ENCODE measurements around the gene COPE.

Gene COPE

DNA sequence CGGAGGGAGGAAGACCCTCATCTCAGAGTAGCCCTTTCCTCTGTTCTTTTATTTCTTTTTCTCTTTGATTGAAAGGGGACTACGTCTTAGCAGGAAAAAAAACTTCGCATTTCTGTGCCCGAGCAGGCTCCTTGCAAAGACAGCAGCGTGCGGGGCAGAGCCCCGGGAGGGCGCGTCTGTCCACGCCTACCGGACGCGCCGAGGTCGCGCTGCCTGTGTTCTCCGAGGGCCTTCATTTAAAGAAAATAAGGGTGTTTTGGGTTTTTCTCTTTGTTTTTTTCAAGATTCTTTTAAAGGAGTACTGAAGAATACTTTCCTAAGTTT, 52.4 kb downstream of the COPE start:
- DNase-seq (ENCODE audit: low read depth): no peak

DNA sequence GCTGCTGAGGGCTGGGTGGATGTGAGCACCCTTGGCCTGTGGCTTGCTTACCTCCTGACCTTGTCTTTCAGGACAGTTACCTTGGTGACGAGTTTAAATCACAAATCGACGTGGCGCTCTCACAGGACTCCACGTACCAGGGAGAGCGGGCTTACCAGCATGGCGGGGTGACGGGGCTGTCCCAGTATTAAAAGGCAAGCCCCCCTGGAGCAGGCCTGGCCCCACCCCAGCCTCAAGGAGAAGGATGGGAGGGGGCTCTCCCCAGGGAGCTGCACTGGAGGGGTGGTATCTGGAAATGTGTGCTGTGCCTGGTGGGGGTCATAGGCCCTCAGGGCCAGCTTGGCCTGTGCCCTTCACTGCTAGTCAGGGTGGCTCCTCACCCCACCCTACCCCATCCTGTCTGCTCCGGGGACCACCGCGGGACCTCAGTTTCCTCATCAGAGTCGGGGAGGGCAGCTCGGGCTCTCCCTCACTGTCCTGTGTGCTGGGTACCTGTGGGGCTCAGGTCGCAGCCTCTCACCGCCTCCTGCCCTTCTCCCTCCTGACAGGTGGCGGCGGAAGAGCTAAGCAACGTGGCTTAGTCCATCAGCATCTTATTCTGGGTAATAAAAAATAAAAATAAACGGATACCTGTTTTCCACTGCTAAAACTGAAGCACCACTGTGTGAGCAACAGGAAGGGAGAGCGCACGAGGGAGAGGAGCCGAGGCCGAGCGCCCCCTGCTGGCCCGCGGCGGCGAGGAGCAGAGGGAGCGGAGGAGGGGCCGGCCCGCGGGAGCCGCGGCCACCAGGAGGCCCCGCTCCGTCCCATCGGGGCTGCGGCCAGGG, 53.0 kb downstream of the COPE start:
- DNase-seq (ENCODE audit: low read depth): peak; percentile 64

DNA sequence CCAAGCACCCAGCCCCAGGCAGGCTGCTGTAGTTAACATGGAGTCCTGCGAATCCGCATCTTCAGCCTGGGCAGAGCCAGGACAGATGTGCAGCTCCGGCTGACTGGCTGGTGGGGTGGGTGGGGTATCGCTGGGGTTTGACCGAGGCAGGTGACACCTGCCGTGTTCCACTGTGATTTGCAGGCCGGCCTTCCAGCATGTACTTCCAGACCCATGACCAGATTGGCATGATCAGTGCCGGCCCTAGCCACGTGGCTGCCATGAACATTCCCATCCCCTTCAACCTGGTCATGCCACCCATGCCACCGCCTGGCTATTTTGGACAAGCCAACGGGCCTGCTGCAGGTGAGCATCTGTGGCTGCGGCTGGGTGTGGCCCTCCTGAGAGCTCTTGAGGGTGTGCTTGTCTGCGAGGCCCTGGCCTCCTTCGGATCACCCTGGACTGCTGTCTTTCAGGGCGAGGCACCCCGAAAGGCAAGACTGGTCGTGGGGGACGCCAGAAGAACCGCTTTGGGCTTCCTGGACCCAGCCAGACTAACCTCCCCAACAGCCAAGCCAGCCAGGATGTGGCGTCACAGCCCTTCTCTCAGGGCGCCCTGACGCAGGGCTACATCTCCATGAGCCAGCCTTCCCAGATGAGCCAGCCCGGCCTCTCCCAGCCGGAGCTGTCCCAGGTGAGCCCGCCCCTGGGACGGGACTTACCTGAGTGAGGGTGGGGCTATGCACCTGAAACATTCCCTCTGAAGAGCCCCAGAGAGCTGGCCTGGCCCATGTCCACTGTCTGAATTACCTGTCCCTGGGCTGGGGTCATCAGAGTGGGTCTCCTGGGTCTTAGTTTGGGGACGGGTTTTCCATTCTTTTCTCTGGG, 53.8 kb downstream of the COPE start:
- no peak for DNase-seq (ENCODE audit: low read depth)

- DNase-seq (ENCODE audit: low read depth): no peak
Measured at GRCh38 chr19:18863843-18864362, 55.3 kb downstream of the COPE start.

DNA sequence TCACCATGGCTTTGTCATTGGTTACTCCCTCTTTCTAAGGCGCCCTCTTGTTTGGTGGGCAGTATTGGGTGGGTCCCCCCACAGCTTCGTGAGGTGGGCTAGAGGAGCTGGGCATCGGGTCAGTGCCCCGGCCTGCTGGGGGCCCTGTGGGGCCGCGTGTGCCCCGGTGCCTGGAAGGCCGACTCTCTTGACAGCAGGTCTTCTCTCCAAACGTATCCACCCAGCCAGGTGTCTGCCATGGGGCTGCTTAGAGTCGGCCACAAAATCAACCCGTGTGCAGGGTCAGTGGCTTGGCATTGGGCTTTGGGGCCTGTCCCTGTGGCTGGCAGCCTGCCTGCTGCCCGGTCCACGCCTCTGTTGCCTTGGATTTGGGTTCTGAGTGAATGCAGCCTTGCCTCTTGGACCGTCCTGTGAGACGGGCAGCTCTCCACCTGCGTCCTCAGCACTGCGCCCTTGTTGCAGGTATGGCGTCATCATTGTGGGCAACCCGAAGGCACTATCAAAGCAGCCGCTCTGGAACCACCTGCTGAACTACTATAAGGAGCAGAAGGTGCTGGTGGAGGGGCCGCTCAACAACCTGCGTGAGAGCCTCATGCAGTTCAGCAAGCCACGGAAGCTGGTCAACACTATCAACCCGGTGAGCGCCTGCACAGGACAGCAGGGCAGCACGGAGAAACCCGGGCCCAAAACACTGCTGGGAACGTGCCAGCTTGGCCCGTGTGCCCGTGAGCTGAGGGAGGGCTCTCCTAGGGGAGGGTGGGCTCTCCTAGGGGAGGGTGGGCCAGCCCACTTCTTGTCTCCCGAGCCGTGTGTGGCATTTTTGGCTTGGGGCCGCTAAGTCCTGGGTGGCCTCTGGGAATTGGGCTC, 56.0 kb downstream of the COPE start:
- no peak for DNase-seq (ENCODE audit: low read depth)

GRCh38 chr19:18861917-18862316, 57.3 kb downstream of the COPE start:
- no peak for DNase-seq (ENCODE audit: low read depth)

DNA sequence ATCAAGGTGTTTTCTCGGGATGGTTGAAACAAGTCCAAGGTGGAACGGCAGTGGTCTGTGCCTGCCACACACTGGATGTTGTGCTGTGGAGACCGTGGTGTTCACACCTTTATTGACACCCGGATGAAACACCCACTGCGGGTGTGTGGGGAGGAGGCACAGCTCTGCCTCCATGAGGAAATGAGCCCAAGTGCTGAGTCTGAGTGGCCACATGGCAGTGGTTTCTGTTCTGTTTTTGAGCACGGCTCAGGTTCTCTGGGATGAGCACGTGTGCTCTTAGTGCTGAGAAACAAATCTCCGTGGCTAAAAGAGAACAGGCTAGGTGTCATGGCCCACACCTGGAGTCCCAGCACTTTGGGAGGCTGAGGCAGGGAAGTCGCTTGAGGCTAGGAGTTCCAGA, 58.0 kb downstream of the COPE start:
- no peak for DNase-seq (ENCODE audit: low read depth)

DNA sequence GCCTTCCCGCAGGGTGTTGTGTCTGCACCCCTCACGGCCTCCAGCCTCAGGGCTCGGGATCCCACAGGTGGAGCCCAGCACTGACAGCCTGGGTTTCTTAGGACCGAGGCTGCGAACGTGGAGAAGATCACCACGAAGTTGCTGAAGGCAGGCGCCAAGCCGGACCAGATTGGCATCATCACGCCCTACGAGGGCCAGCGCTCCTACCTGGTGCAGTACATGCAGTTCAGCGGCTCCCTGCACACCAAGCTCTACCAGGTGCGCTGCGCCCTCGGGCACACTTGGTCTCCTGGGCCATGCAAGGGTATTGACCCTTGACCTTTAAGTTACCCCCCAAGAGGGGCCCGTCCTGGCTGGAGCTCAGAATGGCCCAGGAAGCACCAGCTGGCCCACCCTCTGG, 58.5 kb downstream of the COPE start:
- DNase-seq (ENCODE audit: low read depth): no peak

GRCh38 chr19:18860302-18860700, 58.9 kb downstream of the COPE start:
- DNase-seq (ENCODE audit: low read depth): no peak

GRCh38 chr19:18859676-18860301, 59.4 kb downstream of the COPE start:
- DNase-seq (ENCODE audit: low read depth): no peak

DNA sequence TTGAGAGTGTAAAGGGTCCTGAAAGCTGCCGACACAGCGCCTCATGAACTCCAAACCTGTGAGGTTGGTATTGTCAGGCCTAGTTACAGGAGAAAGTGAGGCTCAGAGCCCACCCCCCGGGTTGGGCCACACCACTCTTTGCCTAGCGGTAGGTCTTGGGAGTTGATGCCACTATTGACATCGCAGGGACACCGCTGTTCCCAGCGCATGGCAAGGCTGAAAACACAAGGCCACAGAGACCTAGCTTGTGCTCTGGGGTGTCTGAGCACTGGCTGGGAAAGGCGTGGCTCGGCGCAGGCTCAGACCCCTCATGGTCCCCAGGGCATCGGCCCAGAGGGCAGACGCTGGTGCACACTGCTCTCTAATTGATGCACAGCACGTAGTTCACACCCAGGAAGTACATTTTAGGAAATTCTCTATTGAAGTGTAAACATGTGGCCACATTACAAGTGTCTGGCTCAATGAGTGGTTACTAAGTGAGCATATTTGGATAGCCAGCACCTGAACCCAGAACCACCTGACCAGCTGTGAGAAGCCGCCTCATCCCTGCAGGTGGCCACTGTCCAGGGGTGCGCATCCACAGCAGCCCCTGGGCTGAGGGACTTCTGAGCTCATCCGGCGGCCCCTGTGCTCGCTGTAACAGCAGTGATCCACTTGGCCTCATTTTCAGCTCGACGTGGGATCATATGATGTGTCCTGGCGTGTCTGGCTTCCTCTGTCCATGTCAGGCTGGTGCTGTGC, 60.1 kb downstream of the COPE start:
- DNase-seq (ENCODE audit: low read depth): no peak

- no peak for DNase-seq (ENCODE audit: low read depth)
Measured at GRCh38 chr19:18857223-18857622, 62.0 kb downstream of the COPE start.

DNA sequence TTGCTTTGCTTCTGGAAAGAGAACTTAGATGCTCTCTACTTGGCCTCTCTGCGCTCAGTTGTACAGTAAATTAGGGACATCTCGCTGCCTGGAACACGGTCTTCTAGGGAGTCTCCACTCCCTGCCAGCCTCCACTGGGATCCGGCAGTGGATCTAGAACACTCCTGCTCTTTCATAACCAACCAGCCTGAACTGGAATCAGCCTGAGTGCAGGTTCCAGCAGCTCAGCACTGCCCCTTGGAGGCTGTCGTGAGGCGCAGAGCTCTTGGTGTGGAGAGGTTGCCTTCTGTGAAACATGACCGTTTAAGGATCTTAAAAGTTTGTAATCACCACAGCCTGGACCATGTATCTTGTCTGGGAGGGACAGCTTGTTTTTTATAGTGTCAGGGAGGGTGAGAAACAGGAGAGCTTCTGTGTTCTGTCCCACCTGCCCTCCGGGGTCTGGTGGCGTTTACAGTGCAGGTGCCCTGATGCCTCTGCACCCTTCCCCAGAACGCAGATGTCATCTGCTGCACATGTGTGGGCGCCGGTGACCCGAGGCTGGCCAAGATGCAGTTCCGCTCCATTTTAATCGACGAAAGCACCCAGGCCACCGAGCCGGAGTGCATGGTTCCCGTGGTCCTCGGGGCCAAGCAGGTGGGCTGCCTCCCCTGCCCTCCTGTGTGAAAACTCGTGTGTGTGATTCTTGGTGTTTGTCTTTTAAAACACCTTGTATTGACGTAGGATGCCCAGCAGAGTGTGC, 62.6 kb downstream of the COPE start:
- DNase-seq (ENCODE audit: low read depth): no peak

DNA sequence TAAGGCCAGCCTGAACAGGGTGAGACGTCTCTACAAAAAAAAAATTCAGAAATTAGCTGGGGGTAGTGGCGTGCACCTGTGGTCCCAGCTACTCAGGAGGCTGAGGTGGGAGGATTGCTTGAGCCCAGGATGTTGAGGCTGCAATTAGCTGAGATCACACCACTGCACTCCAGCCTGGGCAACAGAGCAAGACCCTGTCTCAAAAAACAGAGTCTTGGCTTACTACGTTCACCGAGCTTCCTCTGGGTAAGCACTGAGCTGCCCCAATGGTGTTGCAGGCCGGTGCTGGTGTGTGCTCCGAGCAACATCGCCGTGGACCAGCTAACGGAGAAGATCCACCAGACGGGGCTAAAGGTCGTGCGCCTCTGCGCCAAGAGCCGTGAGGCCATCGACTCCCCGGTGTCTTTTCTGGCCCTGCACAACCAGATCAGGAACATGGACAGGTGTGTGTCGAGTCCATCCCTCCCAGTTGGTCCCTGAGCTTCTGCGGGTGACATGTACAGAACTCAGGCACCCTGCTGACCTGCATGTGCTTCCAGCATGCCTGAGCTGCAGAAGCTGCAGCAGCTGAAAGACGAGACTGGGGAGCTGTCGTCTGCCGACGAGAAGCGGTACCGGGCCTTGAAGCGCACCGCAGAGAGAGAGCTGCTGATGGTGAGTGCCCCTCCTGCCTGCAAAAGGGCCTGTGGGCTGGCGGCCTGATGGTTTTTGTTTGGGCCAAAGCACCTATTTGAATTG, 63.4 kb downstream of the COPE start:
- no peak for DNase-seq (ENCODE audit: low read depth)

DNA sequence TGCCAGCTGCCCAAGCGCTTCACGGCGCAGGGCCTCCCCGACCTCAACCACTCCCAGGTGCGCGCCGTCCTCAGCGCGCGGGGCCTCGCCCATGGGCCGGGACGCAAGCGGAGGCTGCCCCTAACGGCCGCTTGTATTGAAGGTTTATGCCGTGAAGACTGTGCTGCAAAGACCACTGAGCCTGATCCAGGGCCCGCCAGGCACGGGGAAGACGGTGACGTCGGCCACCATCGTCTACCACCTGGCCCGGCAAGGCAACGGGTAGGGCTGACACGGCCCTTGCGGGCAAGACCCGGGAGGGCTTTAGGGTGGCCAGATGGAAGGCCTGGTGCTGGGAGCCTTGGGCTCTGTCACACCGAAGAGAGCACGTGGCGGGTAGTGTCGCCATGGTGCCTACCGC, 64.2 kb downstream of the COPE start:
- no peak for DNase-seq (ENCODE audit: low read depth)

- DNase-seq (ENCODE audit: low read depth): no peak
Measured at GRCh38 chr19:18853755-18854427, 65.3 kb downstream of the COPE start.

DNA sequence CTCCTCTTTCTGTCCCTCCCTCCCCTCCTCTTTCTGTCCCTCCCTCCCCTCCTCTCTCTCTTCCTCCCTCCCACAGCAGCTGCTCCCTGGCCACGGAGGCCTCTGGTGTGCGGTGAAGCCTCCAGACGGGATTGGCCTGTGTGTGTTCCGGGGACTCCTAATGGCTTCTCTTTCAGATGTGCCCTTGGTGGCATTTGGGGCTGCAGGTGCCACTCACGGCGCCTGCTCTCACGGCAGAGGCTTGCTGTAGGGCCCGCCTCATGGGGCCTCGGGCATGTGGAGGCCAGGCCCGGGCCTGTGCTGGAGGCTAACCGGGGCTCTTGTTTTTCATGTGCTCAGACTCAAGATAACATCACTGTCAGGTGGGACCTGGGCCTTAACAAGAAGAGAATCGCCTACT, 66.5 kb downstream of the COPE start:
- no peak for DNase-seq (ENCODE audit: low read depth)

DNA sequence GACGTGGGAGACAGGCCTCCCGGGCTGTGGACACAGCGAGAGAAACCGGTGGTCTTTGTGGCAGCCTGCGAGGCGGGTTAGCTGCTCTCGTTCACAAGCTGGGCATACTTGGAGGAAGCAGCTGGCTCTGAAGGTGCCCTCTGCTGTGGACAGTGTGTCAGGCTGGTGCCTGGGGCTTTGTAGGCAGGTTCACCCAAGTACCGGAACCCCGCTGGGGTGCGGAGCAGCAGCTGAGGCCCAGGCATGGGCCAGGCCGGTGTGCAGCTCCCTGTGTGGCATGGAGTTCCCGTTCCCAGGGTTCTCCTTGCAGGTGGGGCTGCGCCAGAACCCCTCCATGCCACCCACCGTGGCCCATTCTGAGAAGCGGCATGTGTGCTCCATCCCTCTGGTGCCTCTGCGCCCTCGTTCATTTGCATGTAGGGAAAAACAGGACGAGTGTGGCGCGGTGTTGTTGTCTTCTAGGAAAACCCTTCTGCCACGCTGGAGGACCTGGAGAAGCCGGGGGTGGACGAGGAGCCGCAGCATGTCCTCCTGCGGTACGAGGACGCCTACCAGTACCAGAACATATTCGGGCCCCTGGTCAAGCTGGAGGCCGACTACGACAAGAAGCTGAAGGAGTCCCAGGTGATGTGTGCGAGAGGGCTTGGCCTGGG, 67.4 kb downstream of the COPE start:
- DNase-seq (ENCODE audit: low read depth): no peak

Data from activated T-cell treated with anti-CD3 and anti-CD28 coated beads for 48 hours (primary cell).